ENCODE data around the gene CATSPER1.

GRCh38 chr11:66071381-66071801, 45.1 kb upstream of the CATSPER1 start:
- no peak for TF ChIP-seq YY1 (IDR thresholded peaks at IDR 0.05; ENCODE audit: insufficient read depth, insufficient read length)
- no peak for TF ChIP-seq ZNF274 (IDR thresholded peaks at IDR 0.05; ENCODE audit: low read depth, low read length)
